Thyroid gland (tissue), 4 donors: ENCODE results near the gene IRS1. TPM values are rescaled to one million over a fixed set of nuclear protein-coding genes. Genes with fewer than 3 reads are reported as not detected.

Experiments used
- DNase-seq, 2 donors: peaks; one replicate each; pipeline ENCODE4 v3.0.0-alpha.2; 2019
- H3K27ac ChIP-seq, 3 donors: fragments of 200-600 bp; sonication (generic); 1 replicate in 2 of 3; 2 replicates in 1 of 3; pipeline ENCODE4 v1.5.1; 2016 to 2019; ENCODE audit warnings: mild to moderate bottlenecking in 1 of 3, moderate library complexity in 1 of 3
- H3K27me3 ChIP-seq: fragments of 200-600 bp; sonication (generic); one replicate; pipeline ENCODE4 v1.5.1; 2019
- H3K36me3 ChIP-seq, 2 donors: fragments of 200-600 bp; sonication (generic); one replicate each; pipeline ENCODE4 v1.5.1; 2016 to 2019
- H3K4me1 ChIP-seq, 2 donors: fragments of 200-600 bp; sonication (generic); one replicate each; pipeline ENCODE4 v1.5.1; 2017 to 2019
- H3K4me3 ChIP-seq, 3 donors: fragments of 200-600 bp; sonication (generic); replicated peaks in 1 of 3; 1 replicate in 2 of 3; 2 replicates in 1 of 3; pipeline ENCODE4 v1.5.1; 2016; ENCODE audit warnings: mild to moderate bottlenecking in 1 of 3
- H3K9me3 ChIP-seq: fragments of 200-600 bp; sonication (generic); one replicate; pipeline ENCODE4 v1.5.1; 2017
- POLR2A ChIP-seq, 2 donors: fragments of 450-650 bp; IDR thresholded peaks; one replicate each; pipeline ENCODE4 v1.6.1; 2017; ENCODE audit warnings: antibody characterized with exemption in 2 of 2, mild to moderate bottlenecking in 2 of 2, moderate library complexity in 1 of 2
- WGBS, 2 donors: methylation state at CpG; one replicate each; pipeline ENCODE4 v1.1.5; 2017; 5-methylcytosine and 5-hydroxymethylcytosine counted together
- intact Hi-C: fragments of 100-400 bp; cut with DNase I; formaldehyde crosslinking; loops from one replicate; pipeline ENCODE4 v1.15.1; 2023
- total RNA-seq, 4 donors: library from RNA; depleted of rRNA; stranded (reverse); fragments of >200 nt; gene quantifications; one replicate each; pipeline ENCODE4 v1.2.3, GENCODE V29; 2016
- TF ChIP-seq, protein P1 (sequence below), 6 experiments: fragments of 200-600 bp in 3 of 6; fragments of 450-650 bp in 3 of 6; sonication (generic) in 3 of 6; IDR thresholded peaks; one replicate each; pipeline ENCODE4 v1.5.1; 2016 to 2019; ENCODE audit warnings: antibody characterized with exemption in 6 of 6, mild to moderate bottlenecking in 2 of 6, inconsistent platforms in 1 of 6, moderate library complexity in 1 of 6

The IRS1 gene
- total RNA-seq, 4 donors from 2014 or later: 61.9 to 166 (median 98.7) TPM

DNA sequence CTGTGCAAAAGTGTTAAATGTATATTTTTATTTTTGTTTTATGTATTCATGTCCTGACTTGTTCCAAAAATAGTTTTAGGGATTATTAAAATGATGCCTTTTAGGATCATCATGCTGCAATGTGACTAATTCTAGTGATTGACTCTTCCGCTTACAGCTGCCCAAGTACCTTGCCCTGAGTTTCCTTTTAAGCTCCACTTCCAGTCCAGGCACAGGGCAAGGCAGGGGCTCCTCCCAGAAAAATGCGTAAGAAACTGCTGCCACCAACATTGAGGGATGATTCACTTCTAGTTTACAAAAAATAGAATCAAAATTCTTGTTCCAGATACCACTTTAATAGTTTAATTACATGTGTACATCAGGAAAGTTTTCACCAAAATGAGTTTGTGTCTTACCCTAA is 116.4 kb downstream of the IRS1 start:
- no peak overlapping the region for H3K27ac ChIP-seq
- no peaks in the 10 kb centered on the region for H3K9me3 ChIP-seq
- no peak for TF ChIP-seq POLR2A (IDR thresholded peaks at IDR 0.05)
- TF ChIP-seq, protein P1, sequence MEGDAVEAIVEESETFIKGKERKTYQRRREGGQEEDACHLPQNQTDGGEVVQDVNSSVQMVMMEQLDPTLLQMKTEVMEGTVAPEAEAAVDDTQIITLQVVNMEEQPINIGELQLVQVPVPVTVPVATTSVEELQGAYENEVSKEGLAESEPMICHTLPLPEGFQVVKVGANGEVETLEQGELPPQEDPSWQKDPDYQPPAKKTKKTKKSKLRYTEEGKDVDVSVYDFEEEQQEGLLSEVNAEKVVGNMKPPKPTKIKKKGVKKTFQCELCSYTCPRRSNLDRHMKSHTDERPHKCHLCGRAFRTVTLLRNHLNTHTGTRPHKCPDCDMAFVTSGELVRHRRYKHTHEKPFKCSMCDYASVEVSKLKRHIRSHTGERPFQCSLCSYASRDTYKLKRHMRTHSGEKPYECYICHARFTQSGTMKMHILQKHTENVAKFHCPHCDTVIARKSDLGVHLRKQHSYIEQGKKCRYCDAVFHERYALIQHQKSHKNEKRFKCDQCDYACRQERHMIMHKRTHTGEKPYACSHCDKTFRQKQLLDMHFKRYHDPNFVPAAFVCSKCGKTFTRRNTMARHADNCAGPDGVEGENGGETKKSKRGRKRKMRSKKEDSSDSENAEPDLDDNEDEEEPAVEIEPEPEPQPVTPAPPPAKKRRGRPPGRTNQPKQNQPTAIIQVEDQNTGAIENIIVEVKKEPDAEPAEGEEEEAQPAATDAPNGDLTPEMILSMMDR (IDR thresholded peaks at IDR 0.05): no peak
- no peak for DNase-seq
- H3K36me3 ChIP-seq: no peaks in the 10 kb centered on the region
- 90 to 92% methylated on average over 2 of the region's 2 CpGs for WGBS, 2 donors
- peaks cover 4% of the 10 kb centered on the region in 2 donors for H3K4me1 ChIP-seq
- no peaks in the 10 kb centered on the region for H3K27me3 ChIP-seq
- no peak overlapping the region for H3K4me3 ChIP-seq
- intact Hi-C loops: no loop called here

Other genes starting within 250 kb of the IRS1 start
- 10 to 100 TPM; 17.2 to 36.5 (median 26.2) TPM for gene RHBDD1, start 36.2 kb upstream of the IRS1 start, total RNA-seq